Hindlimb muscle (tissue), 1 donor: ENCODE measurements around the gene ESPN. TPM values are rescaled to one million over a fixed set of nuclear protein-coding genes. Genes with fewer than 3 reads are reported as not detected.
"Not testable (repeated sequence)": the region's sequence is repeated elsewhere in the genome, so short reads cannot be mapped to it uniquely, and the experiment has no call there.

Experiments
- DNase-seq: peaks from one replicate; pipeline ENCODE4 v3.0.0-alpha.2; 2013
- polyA plus RNA-seq: library from polyadenylated mRNA; unstranded; fragments of 120-200 nt; gene quantifications from one replicate; pipeline ENCODE4 v1.2.1, GENCODE V29; 2013; ENCODE audit not compliant: insufficient read length

The ESPN gene
- polyA plus RNA-seq, 1 donor = 1.5 TPM

GRCh38 chr1:6447818-6448748, 23.5 kb downstream of the ESPN start:
- DNase-seq = no peak

GRCh38 chr1:6448749-6449631, 24.4 kb downstream of the ESPN start:
- no peak for DNase-seq

- DNase-seq = no peak
These were observed 25.5 kb downstream of the ESPN start for GRCh38 chr1:6450005-6450450.

- not testable (repeated sequence) for DNase-seq
These were observed 25.9 kb downstream of the ESPN start for GRCh38 chr1:6450486-6450885.

GRCh38 chr1:6450943-6451373, 26.4 kb downstream of the ESPN start:
- DNase-seq = no peak

GRCh38 chr1:6453895-6454855, 29.6 kb downstream of the ESPN start:
- not testable (repeated sequence) for DNase-seq

- no peak for DNase-seq
These were observed 30.5 kb downstream of the ESPN start for GRCh38 chr1:6454856-6455751.

GRCh38 chr1:6455752-6456520, 31.4 kb downstream of the ESPN start:
- not testable (repeated sequence) for DNase-seq

- DNase-seq = no peak
These were observed 32.4 kb downstream of the ESPN start for GRCh38 chr1:6456800-6457466.

GRCh38 chr1:6459850-6460265, 35.3 kb downstream of the ESPN start:
- DNase-seq = no peak

GRCh38 chr1:6460301-6461050, 35.9 kb downstream of the ESPN start:
- no peak for DNase-seq

- DNase-seq = no peak
These were observed 36.5 kb downstream of the ESPN start for GRCh38 chr1:6461051-6461530.

GRCh38 chr1:6461538-6462411, 37.2 kb downstream of the ESPN start:
- DNase-seq = no peak

- no peak for DNase-seq
These were observed 38.0 kb downstream of the ESPN start for GRCh38 chr1:6462412-6463119.

- no peak for DNase-seq
These were observed 38.5 kb downstream of the ESPN start for GRCh38 chr1:6463120-6463412.

GRCh38 chr1:6464514-6464836, 39.9 kb downstream of the ESPN start:
- DNase-seq = no peak

- DNase-seq = no peak
These were observed 40.3 kb downstream of the ESPN start for GRCh38 chr1:6464915-6465314.
